Vagina (tissue), 2 donors: Measurements from ENCODE around the gene SAMD4A. TPM values are rescaled to one million over a fixed set of nuclear protein-coding genes. Genes with fewer than 3 reads are reported as not detected.
"Not testable (repeated sequence)": the region's sequence is repeated elsewhere in the genome, so short reads cannot be mapped to it uniquely, and the experiment has no call there.

Source experiments
- DNase-seq, 2 donors: peaks; one replicate each; pipeline ENCODE4 v3.0.0-alpha.2; 2017; ENCODE audit errors: extremely low spot score in 2 of 2
- H3K27ac ChIP-seq: fragments of 200-600 bp; sonication (generic); one replicate; pipeline ENCODE4 v1.5.1; 2019
- H3K27me3 ChIP-seq: fragments of 200-600 bp; sonication (generic); one replicate; pipeline ENCODE4 v1.5.1; 2019
- H3K36me3 ChIP-seq, 2 donors: fragments of 200-600 bp; sonication (generic); one replicate each; pipeline ENCODE4 v1.5.1; 2017 to 2019
- H3K4me1 ChIP-seq: fragments of 200-600 bp; sonication (generic); one replicate; pipeline ENCODE4 v1.5.1; 2019
- H3K4me3 ChIP-seq, 2 donors: fragments of 200-600 bp; sonication (generic); 1 replicate in 1 of 2; 2 replicates in 1 of 2; pipeline ENCODE4 v1.5.1; 2016 to 2019
- H3K9me3 ChIP-seq: fragments of 200-600 bp; sonication (generic); one replicate; pipeline ENCODE4 v1.5.1; 2019
- POLR2A ChIP-seq, 2 donors: fragments of 450-650 bp; IDR thresholded peaks; one replicate each; pipeline ENCODE4 v1.6.1; 2017; ENCODE audit warnings: antibody characterized with exemption in 2 of 2, mild to moderate bottlenecking in 2 of 2, moderate library complexity in 2 of 2
- POLR2AphosphoS5 ChIP-seq, 2 donors: sonication (generic); formaldehyde crosslinking; IDR thresholded peaks; one replicate each; pipeline ENCODE4 v1.9.0; 2017; ENCODE audit warnings: antibody characterized with exemption in 2 of 2, mild to moderate bottlenecking in 2 of 2, low read depth in 1 of 2; ENCODE audit not compliant: insufficient read depth in 1 of 2
- intact Hi-C: fragments of 100-400 bp; cut with DNase I; formaldehyde crosslinking; loops from one replicate; pipeline ENCODE4 v1.15.1; 2023
- total RNA-seq: library from RNA; depleted of rRNA; stranded (reverse); fragments of >200 nt; gene quantifications from one replicate; pipeline ENCODE4 v1.2.3, GENCODE V29; 2016
- TF ChIP-seq, protein P1 (sequence below), 3 experiments: fragments of 450-650 bp in 2 of 3; fragments of 200-600 bp in 1 of 3; sonication (generic) in 1 of 3; IDR thresholded peaks; one replicate each; pipeline ENCODE4 v1.5.1; 2017 to 2019; ENCODE audit warnings: antibody characterized with exemption in 3 of 3, mild to moderate bottlenecking in 2 of 3, moderate library complexity in 2 of 3

SAMD4A gene
- total RNA-seq, 1 donor from 2014 or later: 43.0 TPM

DNA sequence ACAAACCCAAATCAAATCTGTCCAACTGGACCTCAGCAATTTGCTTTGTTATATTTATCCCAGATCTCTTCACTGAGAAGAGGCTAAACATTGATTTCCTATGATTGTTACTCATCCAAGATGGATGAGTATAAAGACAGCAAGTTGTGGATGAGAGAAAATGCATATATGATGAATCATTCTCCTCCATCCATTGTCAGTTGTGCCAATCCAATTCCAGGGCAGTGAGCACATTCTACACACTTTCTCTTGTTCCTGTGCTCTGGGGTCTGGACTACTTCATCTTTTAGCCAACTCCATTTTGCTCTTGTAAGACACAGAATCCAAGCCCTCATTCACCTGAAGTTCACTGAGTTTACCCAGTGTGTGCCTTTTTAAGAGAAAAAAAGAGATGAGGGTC is 230.0 kb downstream of the SAMD4A start:
- H3K4me3 ChIP-seq: no peak overlapping the region
- H3K9me3 ChIP-seq: no peaks in the 10 kb centered on the region
- H3K27ac ChIP-seq: no peak overlapping the region
- TF ChIP-seq POLR2A (IDR thresholded peaks at IDR 0.05) (no peak), POLR2AphosphoS5 (IDR thresholded peaks at IDR 0.05; ENCODE audit: insufficient read depth in 1 of 2, low read depth in 1 of 2) (no peak)
- TF ChIP-seq, protein P1, sequence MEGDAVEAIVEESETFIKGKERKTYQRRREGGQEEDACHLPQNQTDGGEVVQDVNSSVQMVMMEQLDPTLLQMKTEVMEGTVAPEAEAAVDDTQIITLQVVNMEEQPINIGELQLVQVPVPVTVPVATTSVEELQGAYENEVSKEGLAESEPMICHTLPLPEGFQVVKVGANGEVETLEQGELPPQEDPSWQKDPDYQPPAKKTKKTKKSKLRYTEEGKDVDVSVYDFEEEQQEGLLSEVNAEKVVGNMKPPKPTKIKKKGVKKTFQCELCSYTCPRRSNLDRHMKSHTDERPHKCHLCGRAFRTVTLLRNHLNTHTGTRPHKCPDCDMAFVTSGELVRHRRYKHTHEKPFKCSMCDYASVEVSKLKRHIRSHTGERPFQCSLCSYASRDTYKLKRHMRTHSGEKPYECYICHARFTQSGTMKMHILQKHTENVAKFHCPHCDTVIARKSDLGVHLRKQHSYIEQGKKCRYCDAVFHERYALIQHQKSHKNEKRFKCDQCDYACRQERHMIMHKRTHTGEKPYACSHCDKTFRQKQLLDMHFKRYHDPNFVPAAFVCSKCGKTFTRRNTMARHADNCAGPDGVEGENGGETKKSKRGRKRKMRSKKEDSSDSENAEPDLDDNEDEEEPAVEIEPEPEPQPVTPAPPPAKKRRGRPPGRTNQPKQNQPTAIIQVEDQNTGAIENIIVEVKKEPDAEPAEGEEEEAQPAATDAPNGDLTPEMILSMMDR (IDR thresholded peaks at IDR 0.05): no peak
- no peaks in the 10 kb centered on the region for H3K27me3 ChIP-seq
- no peaks in the 10 kb centered on the region for H3K36me3 ChIP-seq
- no peaks in the 10 kb centered on the region for H3K4me1 ChIP-seq
- intact Hi-C loops: no loop called here
- DNase-seq: no peak

DNA sequence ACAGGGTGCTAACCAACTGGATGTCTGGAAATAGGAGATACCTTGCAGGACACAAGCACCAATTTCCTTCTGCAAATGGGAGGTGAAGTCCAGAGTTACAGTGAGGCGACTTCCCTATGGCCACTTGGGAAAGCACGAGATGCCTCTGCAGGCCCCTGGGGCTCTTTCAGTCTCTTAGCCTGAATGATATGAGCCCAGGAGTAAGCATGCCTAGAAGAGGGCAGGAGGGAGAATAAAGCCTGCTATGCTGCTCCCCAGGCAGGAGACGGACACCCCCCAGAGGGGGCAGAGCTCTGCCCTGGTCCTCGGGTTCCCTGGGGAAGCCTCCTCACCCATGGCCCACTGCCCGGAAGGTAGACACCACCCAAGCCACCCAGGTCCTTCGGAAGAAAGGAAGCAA is 230.6 kb downstream of the SAMD4A start:
- no peak overlapping the region for H3K4me3 ChIP-seq
- TF ChIP-seq, protein P1 (IDR thresholded peaks at IDR 0.05): no peak
- TF ChIP-seq POLR2AphosphoS5 (IDR thresholded peaks at IDR 0.05; ENCODE audit: insufficient read depth in 1 of 2, low read depth in 1 of 2) (no peak), POLR2A (IDR thresholded peaks at IDR 0.05) (no peak)
- no peaks in the 10 kb centered on the region for H3K27me3 ChIP-seq
- no peak for DNase-seq
- intact Hi-C loops: no loop called here
- H3K36me3 ChIP-seq: no peaks in the 10 kb centered on the region
- no peaks in the 10 kb centered on the region for H3K9me3 ChIP-seq
- no peak overlapping the region for H3K27ac ChIP-seq
- H3K4me1 ChIP-seq: no peaks in the 10 kb centered on the region

DNA sequence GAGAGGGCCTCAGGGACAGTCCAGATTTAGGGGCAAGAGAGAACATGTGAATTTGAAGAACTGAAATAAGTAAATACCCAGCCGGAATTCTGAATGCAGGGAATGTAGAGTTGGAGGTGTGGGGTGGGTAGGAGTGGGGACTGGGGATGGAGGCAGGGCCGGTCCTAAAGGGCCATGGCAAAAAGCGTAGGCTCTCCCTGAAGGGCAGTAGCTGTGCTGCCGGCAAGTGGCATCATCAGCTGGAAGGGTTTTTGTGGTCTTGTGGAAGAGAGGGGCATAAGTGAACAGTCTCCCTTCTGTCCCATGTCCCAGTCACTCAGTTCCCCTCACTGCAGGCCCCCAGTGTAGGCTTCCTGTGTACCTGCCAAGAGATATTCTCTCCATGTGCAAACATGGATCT is 231.1 kb downstream of the SAMD4A start:
- Histone ChIP-seq H3K27ac (no peak overlapping the region), H3K27me3 (no peaks in the 10 kb centered on the region), H3K4me3 (no peak overlapping the region), H3K36me3 (no peaks in the 10 kb centered on the region), H3K9me3 (no peaks in the 10 kb centered on the region), H3K4me1 (no peaks in the 10 kb centered on the region)
- no peak for TF ChIP-seq POLR2AphosphoS5 (IDR thresholded peaks at IDR 0.05; ENCODE audit: insufficient read depth in 1 of 2, low read depth in 1 of 2)
- no peak for TF ChIP-seq POLR2A (IDR thresholded peaks at IDR 0.05)
- TF ChIP-seq, protein P1 (IDR thresholded peaks at IDR 0.05): no peak
- no peak for DNase-seq
- intact Hi-C loops: no loop called here

DNA sequence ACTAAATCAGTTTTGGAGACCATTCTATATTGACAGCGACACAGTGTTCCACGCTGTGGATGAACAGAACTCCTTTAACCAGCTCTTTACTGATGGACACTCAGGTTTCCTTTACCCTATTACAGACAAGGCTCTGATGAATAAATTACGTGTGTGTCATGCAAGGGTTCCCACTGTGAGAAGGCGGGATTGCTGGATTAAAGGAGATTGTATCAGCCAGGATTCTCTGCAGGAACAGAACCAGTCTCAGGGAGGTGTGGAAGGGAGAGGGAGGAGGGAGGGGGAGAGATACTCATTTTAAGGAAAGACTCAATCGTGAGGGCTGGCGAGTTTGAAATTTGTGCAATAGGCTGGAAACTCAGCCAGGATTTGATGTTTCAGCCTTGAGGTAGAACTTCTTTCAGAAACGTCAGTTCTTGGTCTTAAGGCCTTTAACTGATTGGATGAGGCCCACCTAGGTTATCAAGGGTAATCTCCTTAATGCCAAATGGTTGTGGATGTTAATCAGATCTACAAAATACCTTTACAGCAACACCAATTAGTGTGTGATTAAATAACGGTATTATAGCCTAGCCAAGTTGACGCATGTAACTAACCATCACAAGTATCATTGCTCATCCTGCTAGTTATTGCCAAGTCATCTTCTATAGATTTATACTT is 231.7 kb downstream of the SAMD4A start:
- no peaks in the 10 kb centered on the region for H3K27me3 ChIP-seq
- no peaks in the 10 kb centered on the region for H3K4me1 ChIP-seq
- no peak overlapping the region for H3K27ac ChIP-seq
- no peak for DNase-seq
- H3K4me3 ChIP-seq: no peak overlapping the region
- H3K9me3 ChIP-seq: no peaks in the 10 kb centered on the region
- H3K36me3 ChIP-seq: no peaks in the 10 kb centered on the region
- intact Hi-C loops: no loop called here
- TF ChIP-seq, protein P1 (IDR thresholded peaks at IDR 0.05): no peak
- no peak for TF ChIP-seq POLR2A (IDR thresholded peaks at IDR 0.05)
- no peak for TF ChIP-seq POLR2AphosphoS5 (IDR thresholded peaks at IDR 0.05; ENCODE audit: insufficient read depth in 1 of 2, low read depth in 1 of 2)

DNA sequence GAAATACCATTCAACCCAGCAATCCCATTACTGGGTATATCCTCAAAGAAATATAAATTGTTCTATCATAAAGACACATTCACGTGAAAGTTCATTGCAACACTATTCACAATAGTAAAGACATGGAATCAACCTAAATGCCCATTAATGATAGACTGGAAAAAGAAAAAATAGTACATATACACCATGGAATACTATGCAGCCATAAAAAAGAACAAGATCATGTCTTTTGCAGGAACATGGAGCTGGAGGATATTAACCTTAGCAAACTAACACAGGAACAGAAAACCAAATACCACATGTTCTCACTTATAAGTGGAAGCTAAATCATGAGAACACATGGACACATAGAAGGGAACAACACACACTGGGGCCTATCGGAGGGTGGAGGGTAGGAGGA is 234.6 kb downstream of the SAMD4A start:
- intact Hi-C loops, H3K36me3 ChIP-seq, H3K9me3 ChIP-seq: not testable (repeated sequence)

More for the DNA sequence above, 234.6 kb downstream of the SAMD4A start:
- not testable (repeated sequence) for H3K27me3 ChIP-seq, DNase-seq, H3K27ac ChIP-seq, H3K4me3 ChIP-seq
- peaks cover 11% of the 10 kb centered on the region for H3K4me1 ChIP-seq
